A673 (cell line): ENCODE data around the gene SLC5A7. TPM values are rescaled to one million over a fixed set of nuclear protein-coding genes. Genes with fewer than 3 reads are reported as not detected.

Experiments
- BruUV-seq: library from RNA; stranded (reverse); fragments of 400-500 nt; replicated peaks from 2 replicates; lab custom pipeline; 2021; lab: Mats Ljungman, UMichigan
- CTCF ChIA-PET: fragments of 300-600 bp; sonication (Branson Sonifier 250); formaldehyde crosslinking; loops from one replicate; lab custom pipeline; 2022; ENCODE audit warnings: antibody characterized with exemption; lab: Charles Lee
- POLR2A ChIA-PET: fragments of 300-600 bp; sonication (Branson Sonifier 250); formaldehyde crosslinking; loops from one replicate; lab custom pipeline; 2022; ENCODE audit warnings: antibody characterized with exemption; ENCODE audit not compliant: low non-redundant PET; lab: Charles Lee
- DNase-seq: peaks from one replicate; pipeline ENCODE4 v3.0.0-alpha.2; 2015; ENCODE audit warnings: low spot score
- H3K27ac ChIP-seq: fragments of 200-600 bp; sonication (generic); 2 replicates; pipeline ENCODE4 v1.5.1; 2016; ENCODE audit warnings: mixed run types, low read depth, mild to moderate bottlenecking, mixed read lengths, antibody characterized with exemption, low read length; ENCODE audit not compliant: poor library complexity, severe bottlenecking
- H3K27me3 ChIP-seq: fragments of 200-600 bp; sonication (generic); replicated peaks from 2 replicates; pipeline ENCODE4 v1.6.1; 2017; ENCODE audit warnings: mixed run types, low read depth, mild to moderate bottlenecking, mixed read lengths, antibody characterized with exemption, low read length; ENCODE audit not compliant: insufficient read depth, poor library complexity
- H3K36me3 ChIP-seq: fragments of 200-600 bp; sonication (generic); 2 replicates; pipeline ENCODE4 v1.6.1; 2016; ENCODE audit warnings: mixed run types, mild to moderate bottlenecking, mixed read lengths, antibody characterized with exemption, low read length; ENCODE audit not compliant: insufficient read depth, poor library complexity, severe bottlenecking
- H3K4me1 ChIP-seq: fragments of 200-600 bp; sonication (generic); 2 replicates; pipeline ENCODE4 v1.6.1; 2017; ENCODE audit warnings: mixed run types, mild to moderate bottlenecking, mixed read lengths, antibody characterized with exemption, low read length; ENCODE audit not compliant: insufficient read depth, poor library complexity, severe bottlenecking
- H3K4me3 ChIP-seq: fragments of 200-600 bp; sonication (generic); 2 replicates; pipeline ENCODE4 v1.5.1; 2016; ENCODE audit warnings: low read depth, mixed run types, mild to moderate bottlenecking, mixed read lengths, low read length; ENCODE audit not compliant: poor library complexity, severe bottlenecking
- H3K9me3 ChIP-seq: fragments of 200-600 bp; sonication (generic); 2 replicates; pipeline ENCODE4 v1.6.1; 2016; ENCODE audit warnings: mixed run types, low read depth, mild to moderate bottlenecking, mixed read lengths, antibody characterized with exemption, low read length; ENCODE audit not compliant: poor library complexity, severe bottlenecking
- CTCF ChIP-seq: fragments of 300-800, 200-600 bp; sonication (generic); conservative IDR thresholded peaks from 2 replicates; pipeline ENCODE4 v1.5.1; 2017; ENCODE audit warnings: low read depth, mild to moderate bottlenecking, antibody characterized with exemption, low read length, moderate library complexity, mixed read lengths
- EZH2 ChIP-seq: fragments of 200-600 bp; sonication (generic); IDR thresholded peaks from 2 replicates; pipeline ENCODE4 v1.6.1; 2017; ENCODE audit warnings: borderline replicate concordance, low read depth, mild to moderate bottlenecking, mixed read lengths, antibody characterized with exemption, low read length; ENCODE audit not compliant: poor library complexity, severe bottlenecking
- intact Hi-C: fragments of 100-400 bp; cut with micrococcal nuclease; formaldehyde crosslinking; loops from one replicate; pipeline ENCODE4 v1.10.0; 2022; ENCODE audit not compliant: unreplicated experiment
- total RNA-seq: library from RNA; stranded (reverse); gene quantifications from 2 replicates; pipeline ENCODE4 v1.2.3, GENCODE V29; 2021

SLC5A7 gene
- total RNA-seq, 1 experiment from 2014 or later: not detected

DNA sequence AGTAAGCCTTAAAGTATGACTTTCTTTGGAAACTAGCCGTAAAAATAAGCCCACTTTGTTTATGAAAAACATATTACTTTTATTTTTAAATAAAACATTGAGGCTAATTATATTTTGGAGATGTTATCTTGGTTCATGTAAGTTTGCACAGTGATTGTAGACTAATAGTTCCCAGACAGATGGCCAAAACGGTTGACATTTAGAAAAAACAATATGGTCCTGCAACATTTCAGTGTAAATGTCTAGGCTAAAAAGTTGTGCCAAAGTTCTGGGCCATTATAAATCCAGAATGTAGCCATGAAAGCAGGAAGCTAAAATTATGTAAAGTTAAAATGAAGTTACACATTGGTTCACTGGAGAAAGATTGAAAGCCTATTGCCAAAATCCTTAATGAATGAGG lies 43.6 kb downstream of the SLC5A7 start:
- TF ChIP-seq EZH2: no peak
- no peak for TF ChIP-seq CTCF
- Histone ChIP-seq H3K36me3 (no peaks in the 10 kb centered on the region), H3K27me3 (no peaks in the 10 kb centered on the region), H3K4me1 (no peaks in the 10 kb centered on the region), H3K27ac (no peak overlapping the region), H3K9me3 (no peaks in the 10 kb centered on the region), H3K4me3 (no peak overlapping the region)
- no TSS peak for BruUV-seq
- ChIA-PET CTCF (no interaction called here), POLR2A (no interaction called here)
- intact Hi-C loops: no loop called here
- DNase-seq: no peak

- no peak for DNase-seq
- TF ChIP-seq CTCF: no peak
- no peak for TF ChIP-seq EZH2
- Histone ChIP-seq H3K4me3 (no peak overlapping the region), H3K9me3 (no peaks in the 10 kb centered on the region), H3K27me3 (no peaks in the 10 kb centered on the region), H3K36me3 (no peaks in the 10 kb centered on the region), H3K27ac (no peak overlapping the region), H3K4me1 (no peaks in the 10 kb centered on the region)
- no TSS peak for BruUV-seq
- intact Hi-C loops: no loop called here
- ChIA-PET POLR2A (no interaction called here), CTCF (no interaction called here)
Observed at GRCh38 chr2:108031471-108031941, 45.2 kb downstream of the SLC5A7 start.

GRCh38 chr2:108034843-108035242 lies 48.5 kb downstream of the SLC5A7 start:
- no peaks in the 10 kb centered on the region for H3K36me3 ChIP-seq
- H3K27me3 ChIP-seq: no peaks in the 10 kb centered on the region
- TF ChIP-seq EZH2: no peak
- TF ChIP-seq CTCF: no peak
- no peak overlapping the region for H3K27ac ChIP-seq
- no peaks in the 10 kb centered on the region for H3K4me1 ChIP-seq
- ChIA-PET CTCF (no interaction called here), POLR2A (no interaction called here)
- intact Hi-C loops: no loop called here
- no peak for DNase-seq
- no peaks in the 10 kb centered on the region for H3K9me3 ChIP-seq
- no TSS peak for BruUV-seq
- no peak overlapping the region for H3K4me3 ChIP-seq
